GM18520 (cell line): ENCODE data around the gene CCDC177.

ENCODE experiments used
- ATAC-seq: cut with Tn5 transposase; IDR thresholded peaks from one replicate; pipeline ENCODE4 v1.9.1; 2021; ENCODE audit not compliant: unreplicated experiment

CCDC177 gene

GRCh38 chr14:69531135-69531534 is 43.5 kb downstream of the CCDC177 start:
- ATAC-seq, result no peak

- no peak for ATAC-seq
Observed at GRCh38 chr14:69530095-69530494, 44.6 kb downstream of the CCDC177 start.

DNA sequence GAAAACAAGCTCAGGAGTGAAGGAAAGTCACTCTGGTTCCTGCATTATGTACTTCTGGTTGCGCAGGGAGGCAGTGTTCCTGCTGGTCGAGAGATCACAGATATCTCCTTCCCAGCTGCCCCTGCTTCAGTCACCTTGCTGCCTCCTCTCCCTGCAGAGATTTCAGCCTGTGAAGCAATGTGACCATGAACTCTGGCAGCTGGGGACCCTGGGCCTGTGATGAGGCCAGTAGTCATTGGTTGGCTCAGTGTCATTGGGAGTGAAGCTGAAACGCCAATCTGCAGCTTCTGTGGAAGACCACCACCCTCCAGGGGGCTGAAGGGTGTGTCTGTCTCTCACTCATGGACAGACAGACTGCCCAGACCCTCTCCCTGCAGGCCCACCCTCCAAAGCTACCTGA is 45.1 kb downstream of the CCDC177 start:
- ATAC-seq, result no peak

- ATAC-seq, result no peak
Observed at GRCh38 chr14:69528930-69529329, 45.7 kb downstream of the CCDC177 start.

DNA sequence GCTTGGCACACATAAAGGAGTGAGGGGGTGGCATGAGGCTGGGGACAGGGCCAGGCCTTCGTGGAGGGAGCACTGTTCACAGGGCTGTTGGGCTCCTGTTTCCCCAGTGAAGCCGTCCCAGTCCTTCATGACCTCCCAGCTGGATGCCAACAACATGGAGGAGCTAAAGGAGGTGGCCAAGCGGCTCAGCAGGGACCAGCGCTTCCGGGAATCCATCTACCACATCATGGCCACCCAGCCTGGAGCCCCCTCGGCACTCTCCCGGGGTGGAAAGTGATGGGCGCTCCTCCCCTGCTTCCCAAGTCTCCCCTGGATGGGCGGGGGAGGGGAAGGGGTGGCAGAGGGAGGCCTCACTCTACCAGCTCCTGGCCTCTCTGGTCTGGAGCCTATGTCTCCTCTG is 46.5 kb downstream of the CCDC177 start:
- ATAC-seq, result no peak

DNA sequence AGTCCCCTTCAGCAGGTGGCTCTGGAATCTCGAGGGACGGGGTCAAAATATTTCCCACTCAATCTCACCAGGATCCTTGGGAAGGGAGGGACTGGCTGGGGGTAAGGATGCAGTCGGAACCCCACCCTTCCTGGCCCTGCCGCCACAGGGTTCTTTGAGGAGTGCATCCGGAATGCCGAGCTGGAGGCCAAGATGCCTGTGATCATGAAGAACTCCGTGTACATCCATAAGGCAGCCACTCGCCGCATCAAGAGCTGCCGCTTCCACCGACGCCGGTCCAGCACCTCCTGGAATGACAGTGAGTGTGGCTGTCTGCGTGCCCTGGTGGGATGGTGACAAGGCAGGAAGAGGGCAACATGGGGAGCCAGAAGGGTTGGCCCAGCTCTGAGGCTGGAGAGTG is 47.0 kb downstream of the CCDC177 start:
- no peak for ATAC-seq

DNA sequence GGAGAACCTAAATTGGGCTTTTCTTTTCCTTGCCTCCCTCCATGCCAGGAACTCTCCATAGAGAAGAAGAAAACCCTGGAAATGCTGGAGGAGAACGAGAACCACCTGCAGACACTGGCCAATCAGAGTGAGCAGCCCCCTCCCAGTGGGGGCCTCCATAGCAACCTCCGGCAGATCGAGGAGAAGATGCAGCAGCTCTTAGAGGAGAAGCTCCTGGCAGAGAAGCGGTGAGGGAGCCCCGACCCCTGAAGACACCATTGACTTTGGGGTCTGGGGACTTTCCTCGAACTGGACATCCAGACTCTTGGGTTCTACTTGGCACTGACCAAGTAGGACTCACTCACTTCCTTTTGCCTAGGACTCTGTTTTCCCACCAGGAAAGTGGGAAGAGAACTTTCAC is 48.8 kb downstream of the CCDC177 start:
- no peak for ATAC-seq

DNA sequence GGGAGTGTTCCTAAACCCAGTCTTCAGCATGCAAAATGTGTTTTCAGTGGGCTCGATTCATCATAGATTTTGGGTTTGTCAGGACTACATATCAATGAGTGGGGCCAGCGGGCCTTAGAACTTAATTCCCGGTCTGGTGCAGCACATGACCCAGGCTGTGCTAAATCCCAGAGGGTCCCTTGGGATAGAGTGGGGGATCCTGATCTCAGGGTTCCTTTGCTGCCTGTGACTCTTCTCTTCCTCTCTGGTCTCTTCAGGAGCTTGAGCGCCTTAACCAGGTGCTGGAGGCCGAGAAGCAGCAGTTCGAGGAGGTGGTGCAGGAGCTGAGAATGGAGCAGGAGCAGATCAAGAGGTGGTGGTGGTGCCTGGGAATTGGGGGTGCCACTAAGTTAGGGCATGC is 52.6 kb downstream of the CCDC177 start:
- no peak for ATAC-seq
